Upper lobe of left lung (tissue), 4 donors: ENCODE data around the gene TBX6.

Experiments used
- EP300 ChIP-seq, 4 donors: sonication (generic); formaldehyde crosslinking; IDR thresholded peaks; one replicate each; pipeline ENCODE4 v1.5.1; 2017; ENCODE audit warnings: antibody characterized with exemption in 4 of 4, control low read depth in 2 of 4
- POLR2A ChIP-seq, 4 donors: fragments of 450-650 bp; IDR thresholded peaks; one replicate each; pipeline ENCODE4 v1.5.1; 2016 to 2017; ENCODE audit warnings: antibody characterized with exemption in 4 of 4, mild to moderate bottlenecking in 2 of 4
- POLR2AphosphoS5 ChIP-seq, 2 donors: sonication (generic); formaldehyde crosslinking; IDR thresholded peaks; one replicate each; pipeline ENCODE4 v1.5.1; 2017; ENCODE audit warnings: antibody characterized with exemption in 2 of 2
- TF ChIP-seq, protein P1 (sequence below), 6 experiments: fragments of 450-650 bp in 4 of 6; fragments of 200-600 bp in 2 of 6; sonication (generic) in 2 of 6; IDR thresholded peaks; one replicate each; pipeline ENCODE4 v1.5.1; 2016 to 2019; ENCODE audit warnings: antibody characterized with exemption in 6 of 6

DNA sequence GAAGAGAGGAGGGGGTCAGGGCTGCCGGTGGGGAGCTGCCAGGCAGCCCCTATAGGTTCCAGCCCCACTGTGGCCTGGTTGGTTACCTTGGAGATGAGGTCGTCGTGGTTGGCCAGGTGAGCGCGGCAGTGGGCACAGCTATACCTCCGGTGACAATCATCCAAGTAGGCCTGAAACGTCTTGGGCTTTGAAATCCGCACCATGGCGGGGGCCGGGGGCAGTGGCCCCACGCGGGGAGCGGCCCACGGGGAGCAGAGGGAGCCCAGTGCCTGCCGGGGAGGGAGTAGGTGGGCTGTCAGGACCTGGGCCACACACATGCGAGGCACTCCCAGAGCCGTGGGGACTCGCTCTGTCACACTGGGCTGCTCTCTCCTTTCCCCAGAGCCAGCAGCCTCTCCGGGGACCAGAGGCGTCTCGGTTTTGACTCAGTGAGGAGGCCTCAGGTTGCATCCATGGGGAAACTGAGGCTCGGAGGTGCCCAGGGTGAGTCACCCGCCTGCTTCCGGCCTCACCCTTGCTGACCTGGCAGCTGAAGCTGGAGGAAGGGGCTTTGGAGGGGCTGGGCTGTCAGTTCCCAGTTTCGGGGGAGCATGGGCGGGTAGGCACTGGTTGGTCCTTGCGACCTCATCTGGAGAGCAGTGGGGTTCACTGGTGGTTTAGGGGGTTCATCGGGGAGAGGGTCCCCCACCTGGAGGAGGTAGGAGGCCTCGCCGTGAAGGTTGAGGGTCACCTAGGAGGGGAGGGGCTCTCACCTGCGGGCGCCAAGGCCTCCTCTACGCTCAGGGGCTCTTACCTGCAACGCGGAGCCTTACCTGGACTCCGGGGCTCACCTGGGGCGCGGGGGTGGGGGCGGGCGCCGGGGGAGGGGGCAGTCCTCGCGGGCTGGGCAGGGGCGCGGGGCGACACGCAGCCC is 3.7 kb upstream of the TBX6 start:
- TF ChIP-seq, protein P1, sequence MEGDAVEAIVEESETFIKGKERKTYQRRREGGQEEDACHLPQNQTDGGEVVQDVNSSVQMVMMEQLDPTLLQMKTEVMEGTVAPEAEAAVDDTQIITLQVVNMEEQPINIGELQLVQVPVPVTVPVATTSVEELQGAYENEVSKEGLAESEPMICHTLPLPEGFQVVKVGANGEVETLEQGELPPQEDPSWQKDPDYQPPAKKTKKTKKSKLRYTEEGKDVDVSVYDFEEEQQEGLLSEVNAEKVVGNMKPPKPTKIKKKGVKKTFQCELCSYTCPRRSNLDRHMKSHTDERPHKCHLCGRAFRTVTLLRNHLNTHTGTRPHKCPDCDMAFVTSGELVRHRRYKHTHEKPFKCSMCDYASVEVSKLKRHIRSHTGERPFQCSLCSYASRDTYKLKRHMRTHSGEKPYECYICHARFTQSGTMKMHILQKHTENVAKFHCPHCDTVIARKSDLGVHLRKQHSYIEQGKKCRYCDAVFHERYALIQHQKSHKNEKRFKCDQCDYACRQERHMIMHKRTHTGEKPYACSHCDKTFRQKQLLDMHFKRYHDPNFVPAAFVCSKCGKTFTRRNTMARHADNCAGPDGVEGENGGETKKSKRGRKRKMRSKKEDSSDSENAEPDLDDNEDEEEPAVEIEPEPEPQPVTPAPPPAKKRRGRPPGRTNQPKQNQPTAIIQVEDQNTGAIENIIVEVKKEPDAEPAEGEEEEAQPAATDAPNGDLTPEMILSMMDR (IDR thresholded peaks at IDR 0.05): no peak
- TF ChIP-seq EP300 (IDR thresholded peaks at IDR 0.05) (no peak), POLR2A (IDR thresholded peaks at IDR 0.05) (no peak), POLR2AphosphoS5 (IDR thresholded peaks at IDR 0.05) (no peak)
